HK-2 (cell line): ENCODE results near the gene POSTN.
"Not testable (repeated sequence)": the region's sequence is repeated elsewhere in the genome, so short reads cannot be mapped to it uniquely, and the experiment has no call there.

Source experiments
- DNase-seq: peaks from one replicate; pipeline ENCODE4 v3.0.0-alpha.2; 2018; ENCODE audit not compliant: unreplicated experiment

The POSTN gene

DNA sequence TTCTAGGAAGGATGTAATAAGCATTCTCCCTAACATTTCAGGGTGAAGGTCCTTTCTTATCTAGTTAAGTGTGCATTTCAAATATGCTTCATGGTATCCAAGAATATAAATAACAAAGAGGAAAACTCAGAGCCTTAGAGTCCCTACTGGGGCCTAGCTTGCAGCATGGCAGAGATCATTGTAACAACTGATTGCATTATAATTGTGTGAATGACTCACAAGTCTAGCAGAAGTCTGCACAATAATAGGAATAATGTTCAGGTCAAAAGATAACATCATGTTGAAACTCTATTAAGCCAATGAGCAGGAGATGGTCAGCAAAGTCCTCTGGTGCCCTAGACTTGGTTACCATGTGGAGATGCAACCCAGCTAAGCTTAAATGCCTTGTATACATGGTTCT lies 3.4 kb downstream of the POSTN start:
- no peak for DNase-seq

DNA sequence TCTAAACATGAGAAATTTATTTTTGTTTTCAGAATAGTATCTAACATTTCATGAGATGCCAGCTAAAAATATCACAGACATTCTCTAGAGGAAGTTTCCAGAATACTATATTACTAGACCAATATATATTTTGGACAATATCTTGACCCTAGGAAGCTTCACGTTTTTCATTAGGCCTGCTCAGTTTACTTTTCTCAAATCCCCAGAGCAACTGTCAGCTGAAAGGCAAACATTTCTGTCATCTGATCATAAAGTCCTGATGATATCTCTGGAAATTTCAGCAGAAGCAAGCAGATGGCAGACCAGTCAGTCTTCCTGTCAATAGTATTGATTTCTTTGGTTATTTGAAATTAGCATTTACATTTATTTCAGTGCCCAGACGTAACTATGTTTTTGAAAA lies 4.0 kb downstream of the POSTN start:
- DNase-seq: no peak

GRCh38 chr13:37589381-37589780 lies 9.2 kb downstream of the POSTN start:
- not testable (repeated sequence) for DNase-seq

DNA sequence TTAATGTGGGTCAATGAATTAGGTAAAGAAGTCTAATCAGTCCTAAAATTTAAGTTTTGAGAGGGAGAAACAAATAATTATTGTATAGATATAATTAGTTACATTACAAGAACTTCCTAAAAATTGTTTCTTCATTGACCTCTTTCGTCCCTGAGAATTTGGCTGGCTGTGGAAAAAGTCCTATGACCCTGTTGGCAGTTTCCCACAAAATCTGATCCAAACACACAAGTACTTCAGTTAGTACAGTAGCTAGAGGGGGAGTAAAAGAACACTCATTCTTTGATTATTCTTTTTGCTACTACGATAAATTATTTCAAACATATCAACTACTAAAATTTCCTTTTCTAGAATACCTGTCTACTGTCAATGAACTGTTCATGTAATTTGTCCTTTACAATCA lies 11.3 kb downstream of the POSTN start:
- no peak for DNase-seq

- DNase-seq: no peak
Observed at GRCh38 chr13:37586164-37586563, 12.4 kb downstream of the POSTN start.

GRCh38 chr13:37585541-37585940 lies 13.0 kb downstream of the POSTN start:
- no peak for DNase-seq

DNA sequence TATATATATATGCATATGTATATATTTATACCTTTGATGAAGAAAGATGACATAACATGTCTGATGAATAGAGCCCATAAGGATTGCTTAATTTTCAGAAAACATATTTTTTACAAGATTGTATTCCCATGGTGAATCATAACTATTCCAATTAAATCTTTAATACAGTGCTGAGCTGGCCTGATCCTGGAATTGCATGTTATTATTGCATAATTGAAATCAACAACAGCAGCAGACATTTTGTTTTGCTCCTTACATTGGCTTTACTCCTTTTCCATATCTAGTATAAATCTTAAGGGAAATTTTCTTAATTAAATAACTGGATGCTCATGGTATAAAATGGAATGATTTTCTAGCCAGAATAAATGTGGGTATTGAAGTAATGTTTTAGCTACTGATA lies 22.0 kb downstream of the POSTN start:
- DNase-seq: no peak

DNA sequence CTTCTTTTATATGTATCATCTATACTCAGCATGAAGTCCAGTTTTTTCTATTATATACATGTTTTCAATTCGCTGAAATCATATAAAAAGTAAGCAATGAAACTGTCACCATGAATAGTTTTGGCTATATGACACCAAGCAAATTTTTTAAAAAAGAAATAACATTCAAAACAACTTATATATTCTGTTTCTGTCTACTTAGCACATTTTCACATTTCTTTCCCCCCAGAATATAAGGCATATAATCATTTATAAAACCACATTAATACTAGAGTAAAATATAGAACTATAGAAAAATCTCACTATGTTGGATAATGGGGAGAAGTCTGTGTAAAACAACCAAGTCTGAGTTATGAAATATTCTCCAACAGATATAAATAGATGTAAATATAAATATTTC lies 33.1 kb downstream of the POSTN start:
- no peak for DNase-seq

DNA sequence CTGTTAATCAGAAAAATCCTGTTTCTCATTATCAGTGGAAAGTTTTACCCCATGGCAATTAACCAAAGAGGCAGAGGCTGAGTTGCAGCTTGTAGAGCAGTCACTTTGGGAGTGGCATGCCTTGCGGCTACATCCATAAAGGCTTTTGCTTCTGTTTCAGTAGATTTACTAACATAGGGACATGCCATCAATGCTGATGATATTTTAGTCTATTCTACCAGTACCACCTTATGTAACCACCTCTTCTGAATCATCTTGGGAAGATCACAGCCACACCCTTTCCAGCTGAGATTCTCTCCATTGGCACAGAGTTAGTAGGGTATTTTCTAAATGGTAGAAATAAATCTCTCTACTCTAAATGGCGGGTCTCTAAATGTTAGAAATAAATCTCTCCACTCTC lies 37.5 kb downstream of the POSTN start:
- no peak for DNase-seq

- no peak for DNase-seq
Observed at GRCh38 chr13:37560526-37560925, 38.0 kb downstream of the POSTN start.

GRCh38 chr13:37558766-37559165 lies 39.8 kb downstream of the POSTN start:
- not testable (repeated sequence) for DNase-seq

GRCh38 chr13:37546087-37546486 lies 52.5 kb downstream of the POSTN start:
- no peak for DNase-seq

GRCh38 chr13:37544995-37545394 lies 53.6 kb downstream of the POSTN start:
- DNase-seq: no peak

DNA sequence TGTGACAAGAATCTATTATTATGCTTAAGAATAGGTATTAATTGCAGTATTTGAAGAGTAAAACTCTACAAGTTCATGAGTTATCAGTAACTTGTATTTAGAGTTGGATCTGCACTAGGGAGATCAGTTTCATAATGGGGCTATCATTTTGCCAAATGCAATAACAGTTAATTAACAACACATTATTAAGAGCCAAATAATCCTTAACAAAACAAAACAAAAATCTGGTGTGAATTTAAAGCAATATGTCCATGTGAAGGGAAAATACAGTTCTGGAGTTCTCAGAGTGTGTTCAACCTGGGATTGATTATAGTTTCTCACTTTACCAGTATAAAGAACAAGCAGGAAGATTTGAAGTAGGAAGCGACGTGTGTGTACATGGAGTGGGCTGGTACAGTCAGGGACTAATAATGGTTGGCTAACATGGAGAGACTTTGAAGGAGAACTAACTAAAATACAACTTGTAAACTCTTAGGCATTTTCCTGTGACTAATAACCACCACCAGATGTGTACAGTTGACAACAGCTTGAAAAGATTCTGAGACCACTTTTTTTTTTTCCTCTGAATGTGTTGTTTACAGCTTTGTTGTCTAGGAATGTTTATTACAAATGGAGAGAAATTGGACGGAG lies 58.5 kb downstream of the POSTN start:
- no peak for DNase-seq

DNA sequence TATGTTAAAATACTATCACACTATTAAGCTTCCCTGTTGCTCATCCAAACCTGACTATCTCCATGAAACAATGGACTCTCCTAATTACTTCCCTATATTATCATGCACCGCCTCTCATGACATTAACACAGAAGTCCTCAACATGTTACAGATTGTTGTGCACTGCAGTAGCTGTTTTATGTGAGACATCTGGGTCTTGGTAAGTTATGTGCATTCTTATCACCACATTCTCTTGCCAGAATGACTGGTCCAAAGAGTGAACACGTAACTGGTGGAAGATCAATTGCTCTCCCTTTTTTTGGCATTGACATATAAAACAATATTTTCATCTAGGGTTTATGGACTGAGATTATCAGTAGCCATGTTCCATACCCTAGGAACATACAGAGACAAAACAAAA lies 59.4 kb downstream of the POSTN start:
- no peak for DNase-seq

- DNase-seq: no peak
Observed at GRCh38 chr13:37535501-37535900, 63.1 kb downstream of the POSTN start.

DNA sequence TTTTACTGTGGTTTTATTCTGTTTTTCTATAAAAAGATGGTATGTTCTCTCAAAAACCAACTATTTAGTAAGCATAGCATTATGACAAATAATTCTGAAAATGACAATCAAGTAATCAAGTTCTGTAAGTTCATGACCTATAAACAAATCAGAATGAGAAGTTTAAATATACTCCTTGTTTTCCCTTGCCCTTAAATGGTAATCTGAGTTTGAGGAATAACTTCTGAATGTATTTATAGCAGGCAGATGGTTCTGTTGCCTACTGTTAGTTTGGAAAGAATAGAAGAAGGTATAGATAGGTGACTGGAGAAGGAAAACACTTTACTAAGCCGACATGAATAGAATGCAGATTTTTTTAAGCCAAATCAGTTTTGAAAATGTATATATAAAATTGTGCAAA lies 63.9 kb downstream of the POSTN start:
- DNase-seq: no peak

- DNase-seq: no peak
Observed at GRCh38 chr13:37534181-37534580, 64.4 kb downstream of the POSTN start.

DNA sequence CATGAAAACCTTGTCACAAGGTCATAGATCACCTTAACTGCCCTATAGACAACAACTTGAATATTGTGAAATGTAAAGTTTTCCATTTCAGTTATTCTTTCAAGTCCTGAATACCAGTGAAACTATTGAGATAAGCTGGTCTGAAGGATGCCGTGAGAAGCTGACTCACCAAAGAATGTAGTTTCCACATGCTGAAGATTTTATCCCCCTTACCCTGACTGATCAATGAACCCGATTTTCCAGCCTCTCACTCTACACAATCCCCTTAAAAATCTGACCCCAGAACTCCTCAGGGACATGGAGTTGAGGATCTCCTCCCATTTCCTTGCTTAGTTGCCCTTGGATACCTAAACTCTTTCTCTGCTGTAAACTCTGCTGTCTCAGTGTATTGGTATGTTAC lies 67.5 kb downstream of the POSTN start:
- no peak for DNase-seq

DNA sequence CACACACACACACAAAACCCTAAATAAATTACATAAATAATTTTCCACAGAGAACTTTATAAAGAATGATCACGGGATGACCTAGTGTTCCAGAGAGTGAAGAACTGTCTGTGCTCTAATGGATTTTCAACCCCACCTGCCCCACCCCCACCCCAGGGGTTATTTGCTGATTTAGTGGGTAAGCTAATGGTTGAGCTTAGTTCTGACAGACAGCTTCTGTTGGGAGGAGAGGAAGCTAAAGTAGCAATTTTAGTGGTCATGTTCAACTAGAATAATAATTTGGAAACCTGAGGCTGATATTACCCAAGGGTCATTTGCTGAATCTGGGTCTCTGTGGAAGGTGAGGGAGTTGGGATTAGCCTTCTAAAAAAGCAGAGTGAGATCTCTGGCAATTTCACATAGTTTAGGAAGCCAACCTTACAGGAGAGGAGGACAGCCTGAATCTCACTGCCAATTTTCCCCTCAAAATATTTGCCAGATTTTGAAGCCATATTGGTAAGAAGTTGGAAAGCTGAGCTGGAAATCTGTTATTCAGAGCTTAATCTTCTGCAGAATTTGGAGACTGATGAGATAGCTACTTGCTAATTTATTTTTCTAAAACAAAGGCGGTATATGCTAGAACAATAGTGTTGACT lies 68.7 kb downstream of the POSTN start:
- no peak for DNase-seq

DNA sequence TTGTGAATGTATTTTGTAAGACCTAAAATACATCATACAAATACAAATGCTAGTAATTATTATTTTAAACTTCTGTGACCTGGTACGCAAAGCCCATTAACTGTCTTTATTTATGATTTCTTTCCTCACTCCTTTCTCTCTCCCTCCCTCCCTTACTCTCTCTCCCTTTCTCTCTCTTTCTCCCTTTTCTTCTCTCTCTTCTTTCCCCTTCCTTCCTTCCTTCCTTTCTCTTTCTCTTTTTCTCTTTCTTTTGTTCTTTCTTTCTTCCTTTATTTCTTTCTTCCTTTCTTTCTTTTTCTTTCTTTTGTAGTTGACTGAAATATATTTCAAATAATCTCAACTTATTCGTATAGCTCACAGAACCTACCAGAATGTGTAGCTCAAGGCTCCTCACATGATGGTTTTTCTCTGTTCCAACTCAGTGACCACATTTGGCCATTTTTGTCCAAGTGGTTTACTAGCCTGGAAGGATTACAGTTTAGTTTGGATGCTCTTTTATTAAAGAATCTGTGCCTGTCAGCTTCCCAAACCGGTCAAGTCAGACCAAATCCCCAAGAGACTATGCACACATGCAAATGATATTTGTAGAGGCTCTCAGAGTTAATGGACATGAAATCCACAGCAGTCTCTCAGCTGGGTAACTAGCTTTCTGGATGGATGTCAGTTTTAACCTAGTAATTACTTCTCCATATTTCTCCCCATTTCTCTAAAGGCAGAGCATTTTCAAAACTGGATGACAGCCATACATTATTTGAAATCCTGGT lies 71.7 kb downstream of the POSTN start:
- DNase-seq: no peak

GRCh38 chr13:37515226-37515625 lies 83.3 kb downstream of the POSTN start:
- DNase-seq: no peak
